Stimulated activated CD4-positive, alpha-beta T cell treated with anti-CD3 and anti-CD28 coated beads, Interleukin-4, amount 100 ng/mL, for 4 hours (primary cell): ENCODE results near the gene MCC.

Experiments
- DNase-seq, 2 experiments: peaks; one replicate each; pipeline ENCODE4 v3.0.0-alpha.2; 2020

MCC gene

GRCh38 chr5:113240032-113240431 lies 248.2 kb downstream of the MCC start:
- DNase-seq: no peak

DNA sequence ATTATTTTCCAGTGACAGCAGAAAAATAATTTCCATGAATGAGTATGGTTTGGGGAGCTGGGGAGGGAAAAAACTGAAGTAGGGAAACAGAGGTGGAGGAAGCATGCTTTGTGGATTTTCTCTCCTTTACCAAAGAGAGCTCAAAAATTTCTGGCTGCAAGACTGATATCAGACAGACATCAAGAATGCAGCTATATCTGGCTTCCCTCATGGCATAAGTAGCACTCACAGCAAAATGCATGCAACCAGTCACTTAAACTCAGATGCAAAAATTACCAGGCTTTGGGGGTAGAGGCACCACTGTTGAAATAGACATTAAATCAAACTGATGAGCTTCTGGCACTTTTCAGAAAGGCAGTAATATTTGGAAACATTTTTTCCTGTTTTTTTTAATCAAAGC lies 250.4 kb downstream of the MCC start:
- no peak for DNase-seq

- no peak for DNase-seq
Measured at GRCh38 chr5:113236536-113237288, 251.5 kb downstream of the MCC start.

DNA sequence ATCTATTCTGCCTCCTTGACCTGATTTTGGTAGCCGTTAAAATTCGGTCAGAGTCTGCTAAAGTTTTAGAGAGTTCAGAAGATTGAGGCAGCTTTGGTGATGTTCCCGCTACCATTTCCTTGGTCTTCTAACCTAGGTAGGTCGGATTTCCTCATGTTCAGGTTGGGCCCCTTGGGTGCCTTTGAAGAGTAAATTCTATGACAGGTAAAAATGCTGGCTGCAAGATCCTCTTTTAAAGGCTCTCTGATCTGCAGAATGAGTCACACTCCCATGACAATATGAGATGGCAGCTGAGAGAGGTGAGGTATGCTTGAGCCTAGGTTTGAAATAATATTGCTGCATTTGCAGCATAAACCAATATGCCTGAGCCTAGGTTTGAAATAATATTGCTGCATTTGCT lies 252.4 kb downstream of the MCC start:
- no peak for DNase-seq

- DNase-seq: no peak
Measured at GRCh38 chr5:113234546-113234945, 253.7 kb downstream of the MCC start.

DNA sequence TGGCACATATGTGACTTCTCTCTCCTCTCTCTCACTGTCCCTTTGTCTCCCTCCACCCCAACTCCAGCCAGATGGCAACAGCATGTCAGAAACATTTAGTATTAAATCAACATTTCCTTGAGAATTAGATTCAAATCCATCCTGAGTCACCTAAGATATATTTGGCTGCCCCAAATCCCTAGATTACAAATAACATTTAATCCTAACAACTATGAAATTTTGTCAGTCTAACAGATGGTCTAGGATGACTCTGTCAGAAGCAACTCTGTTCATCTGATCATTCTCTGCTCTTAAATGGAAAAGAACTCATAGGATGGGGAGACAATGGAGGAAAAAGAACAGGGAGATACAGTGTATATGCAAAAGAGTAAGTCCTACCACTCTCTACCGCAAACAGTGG lies 254.6 kb downstream of the MCC start:
- DNase-seq: no peak

GRCh38 chr5:113232667-113233066 lies 255.6 kb downstream of the MCC start:
- no peak for DNase-seq

DNA sequence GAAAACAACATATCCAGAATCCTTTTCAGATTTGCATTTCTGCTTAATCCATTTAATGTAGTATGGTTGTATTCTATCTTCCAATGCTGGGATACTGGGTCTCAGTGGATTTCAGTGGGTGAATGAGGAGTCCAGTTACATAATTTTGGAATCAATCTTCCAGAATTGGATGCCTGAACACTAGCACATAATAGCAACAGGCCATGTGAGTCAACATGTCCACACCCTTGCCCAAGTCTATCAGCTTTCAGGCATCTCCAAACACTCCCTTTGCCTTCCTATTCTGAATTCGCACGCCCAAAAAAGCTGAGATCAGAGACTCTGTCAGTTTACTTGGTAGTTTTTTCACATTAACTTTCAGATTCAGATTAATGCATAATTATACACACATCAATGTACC lies 256.0 kb downstream of the MCC start:
- DNase-seq: no peak

DNA sequence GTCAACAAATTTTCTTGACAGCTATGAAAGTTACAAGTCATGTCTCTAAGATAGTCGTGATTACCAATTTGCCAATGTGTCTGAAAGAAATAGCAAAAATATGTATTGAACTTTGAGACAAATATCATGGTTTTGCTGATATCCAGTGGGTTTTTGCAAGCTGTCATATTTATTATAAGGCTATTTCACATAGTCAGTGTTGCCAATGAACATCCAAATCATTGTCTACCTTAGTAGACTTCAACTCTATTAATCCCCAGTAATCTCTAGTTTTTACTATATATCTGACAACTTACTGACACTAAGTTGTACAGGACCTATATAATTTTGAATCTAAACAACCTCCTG lies 256.6 kb downstream of the MCC start:
- DNase-seq: no peak

GRCh38 chr5:113230711-113231652 lies 257.3 kb downstream of the MCC start:
- no peak for DNase-seq

DNA sequence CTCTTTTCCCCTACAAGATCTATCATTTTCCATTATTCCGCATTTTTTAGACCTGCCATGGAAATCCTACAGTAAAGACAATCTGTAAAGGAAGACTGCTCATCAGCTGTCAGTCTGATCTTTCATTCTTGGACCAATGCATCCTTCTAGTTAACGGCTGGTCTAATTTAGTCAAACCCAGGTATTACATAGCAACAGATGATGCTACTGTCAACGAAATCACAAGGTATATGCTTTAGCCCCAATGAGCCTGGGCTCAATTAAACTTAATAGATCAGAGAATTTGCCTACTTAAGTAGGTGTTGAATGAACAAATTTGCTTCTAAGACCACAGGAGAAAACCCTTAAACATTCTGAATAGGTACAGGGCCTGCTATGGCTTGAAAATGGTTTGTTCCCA lies 260.5 kb downstream of the MCC start:
- DNase-seq: no peak

DNA sequence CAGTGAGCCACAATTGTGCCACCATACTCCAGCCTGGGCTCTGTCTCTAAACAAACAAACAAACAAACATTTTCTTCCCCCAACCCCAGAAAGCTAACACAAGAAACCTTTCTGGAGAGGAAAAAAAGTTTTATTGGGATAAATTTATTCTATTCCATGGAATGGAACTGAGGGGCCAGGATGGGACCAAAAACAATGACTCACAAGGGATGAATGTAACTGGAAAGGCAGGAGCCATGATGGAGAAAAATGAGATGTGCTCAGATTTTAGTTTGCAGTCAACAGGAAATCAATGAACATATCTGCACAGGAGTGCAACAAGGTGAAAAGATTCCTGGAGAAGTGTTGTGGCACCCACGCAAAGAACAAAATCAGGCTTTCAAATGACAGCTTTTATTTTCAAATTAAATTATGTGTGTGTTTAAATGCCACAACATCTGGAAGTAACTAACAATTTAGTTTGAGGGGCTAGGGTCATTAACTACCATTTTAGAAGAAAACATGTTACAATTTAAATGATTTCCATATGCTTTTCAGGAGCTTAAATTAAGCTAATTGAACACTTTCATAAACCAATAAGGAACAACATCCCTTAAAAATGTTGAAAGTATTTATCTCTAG lies 262.0 kb downstream of the MCC start:
- no peak for DNase-seq

DNA sequence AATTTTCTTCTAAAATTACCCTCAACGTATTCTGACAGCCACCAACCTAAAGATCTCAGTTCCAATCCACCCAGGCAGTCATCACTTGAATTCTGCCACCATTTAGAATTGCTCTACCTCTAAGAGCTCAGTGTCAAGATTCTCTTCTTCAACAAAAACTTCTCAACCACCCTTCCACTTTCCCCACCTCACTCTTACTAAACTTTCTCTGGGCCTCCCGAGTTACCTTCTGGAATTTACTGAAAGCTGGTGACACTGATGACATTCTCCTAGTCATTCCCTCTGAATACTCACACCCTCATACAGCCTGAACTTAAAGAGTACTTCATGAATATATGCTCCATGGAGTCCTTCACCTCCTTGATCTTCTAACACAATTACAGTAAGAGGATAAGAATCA lies 263.0 kb downstream of the MCC start:
- DNase-seq: no peak

- DNase-seq: no peak
Measured at GRCh38 chr5:113224605-113225065, 263.6 kb downstream of the MCC start.

- DNase-seq: no peak
Measured at GRCh38 chr5:113223831-113224604, 264.2 kb downstream of the MCC start.

- no peak for DNase-seq
Measured at GRCh38 chr5:113223315-113223714, 264.9 kb downstream of the MCC start.

DNA sequence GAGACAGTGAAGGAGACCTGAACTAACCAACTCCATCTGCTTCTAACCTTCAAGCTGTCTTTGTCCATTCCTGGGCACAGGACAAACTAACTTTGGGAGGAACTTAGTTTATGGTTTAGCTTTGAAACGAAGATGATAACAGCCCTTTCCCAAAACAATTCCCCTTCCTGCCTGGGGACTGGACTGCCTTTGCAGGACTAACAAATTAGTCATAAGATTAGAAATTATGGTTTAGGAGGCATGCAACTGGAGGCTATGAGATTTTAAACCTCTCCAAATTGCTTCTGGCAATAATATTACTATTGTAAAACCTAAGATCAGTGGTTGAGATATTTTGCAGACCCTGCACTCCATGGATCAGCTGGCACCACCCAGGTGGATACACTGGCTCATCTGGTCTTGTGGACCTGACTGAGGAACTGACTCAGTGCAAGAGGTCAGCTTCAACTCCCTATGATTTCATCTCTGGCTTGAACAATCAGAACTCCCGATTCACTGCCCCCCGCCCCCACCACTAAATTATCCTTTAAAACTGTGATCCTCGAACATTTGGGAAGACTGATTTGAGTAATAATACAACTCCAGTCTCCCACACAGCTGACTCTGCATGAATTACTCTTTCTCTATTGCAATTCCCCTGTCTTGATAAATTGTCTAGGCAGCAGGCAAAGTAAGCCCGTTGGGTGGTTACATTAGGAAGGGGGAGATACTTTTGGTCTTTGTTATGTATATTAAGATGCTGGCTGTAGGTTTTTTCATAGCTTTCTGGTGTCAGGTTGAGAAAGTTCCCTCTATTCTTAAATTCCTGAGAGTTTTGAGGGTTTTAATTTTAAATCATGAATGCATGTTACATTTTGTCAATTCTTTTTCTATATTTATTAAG lies 266.7 kb downstream of the MCC start:
- no peak for DNase-seq

GRCh38 chr5:113219695-113220094 lies 268.6 kb downstream of the MCC start:
- DNase-seq: no peak

DNA sequence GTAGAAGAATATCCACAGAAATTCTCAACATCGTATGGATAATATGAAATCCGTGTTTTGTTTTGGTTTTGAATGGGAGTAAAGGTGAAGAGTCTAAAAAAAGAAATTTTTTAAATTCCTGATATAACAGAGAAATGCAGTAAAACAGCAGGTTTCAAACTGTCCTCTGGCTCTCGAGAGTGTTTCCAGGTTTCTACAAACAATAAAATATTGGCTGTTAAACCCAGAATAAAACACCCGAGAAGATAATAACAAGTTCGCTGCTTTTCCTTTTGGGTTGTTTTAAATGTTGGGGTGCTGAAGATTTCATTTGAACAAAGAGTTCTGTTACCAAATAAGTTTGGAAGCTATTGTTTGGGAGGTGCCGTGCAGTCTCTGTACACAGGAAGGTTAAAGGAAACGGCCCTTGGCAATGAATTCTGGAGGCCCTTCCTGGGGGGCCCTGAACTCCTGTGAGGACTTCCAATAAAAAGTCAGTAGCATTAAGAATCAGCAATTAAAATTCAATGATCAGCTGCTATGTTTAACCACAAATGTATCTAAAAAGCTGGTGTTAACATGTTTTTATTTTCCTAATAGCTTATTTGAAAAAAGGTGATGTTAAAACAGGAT lies 269.2 kb downstream of the MCC start:
- no peak for DNase-seq

- DNase-seq: no peak
Measured at GRCh38 chr5:113218200-113218599, 270.1 kb downstream of the MCC start.

DNA sequence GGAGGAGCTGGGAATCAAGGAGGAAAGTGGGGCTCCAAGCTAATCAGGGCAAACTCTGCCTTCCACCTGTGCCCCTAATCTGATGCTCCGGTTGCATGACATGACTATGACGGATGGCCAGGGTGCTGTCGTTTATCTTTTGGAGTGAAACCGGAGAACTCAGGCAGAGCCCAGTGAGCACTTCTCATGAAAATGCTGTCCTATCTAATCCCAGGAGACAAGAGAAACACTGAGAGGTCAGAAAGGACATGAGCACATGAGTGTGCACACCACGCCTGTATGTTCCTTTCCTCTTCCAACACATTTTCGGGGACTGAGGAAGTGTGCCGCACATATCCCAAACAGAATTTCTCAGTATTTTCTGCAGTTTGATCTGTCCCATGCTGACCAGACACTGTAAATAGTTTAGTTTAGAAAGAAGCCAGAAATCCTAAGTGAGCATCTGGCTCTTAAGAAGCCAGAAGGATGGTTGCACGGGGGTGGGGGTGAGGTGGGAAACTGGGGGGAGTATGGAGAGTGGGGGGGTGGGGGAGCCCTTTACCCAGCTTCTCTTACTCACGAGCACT lies 270.6 kb downstream of the MCC start:
- no peak for DNase-seq
